Gastroesophageal sphincter (tissue), 3 donors: ENCODE measurements around the gene PRM1.

Experiments
- CTCF ChIP-seq, 4 experiments: fragments of 200-600 bp in 2 of 4; fragments of 450-650 bp in 2 of 4; sonication (generic) in 1 of 4; IDR thresholded peaks; one replicate each; pipeline ENCODE4 v1.5.1; 2017 to 2019; ENCODE audit warnings: antibody characterized with exemption in 4 of 4, mild to moderate bottlenecking in 2 of 4, moderate library complexity in 2 of 4
- EP300 ChIP-seq: sonication (generic); formaldehyde crosslinking; IDR thresholded peaks from one replicate; pipeline ENCODE4 v1.6.1; 2017; ENCODE audit warnings: antibody characterized with exemption, mild to moderate bottlenecking
- POLR2A ChIP-seq, 2 donors: fragments of 450-650 bp; IDR thresholded peaks; one replicate each; pipeline ENCODE4 v1.6.1; 2017; ENCODE audit warnings: antibody characterized with exemption in 2 of 2, mild to moderate bottlenecking in 2 of 2, moderate library complexity in 1 of 2
- POLR2AphosphoS5 ChIP-seq: sonication (generic); formaldehyde crosslinking; IDR thresholded peaks from one replicate; pipeline ENCODE4 v1.6.1; 2017; ENCODE audit warnings: antibody characterized with exemption

- no peak for TF ChIP-seq CTCF (IDR thresholded peaks at IDR 0.05)
- no peak for TF ChIP-seq EP300
- TF ChIP-seq POLR2AphosphoS5: no peak
- no peak for TF ChIP-seq POLR2A (IDR thresholded peaks at IDR 0.05)
Observed at GRCh38 chr16:11235703-11235991, 45.5 kb downstream of the PRM1 start.
